Measurements from ENCODE around the gene GFER.
"Not testable (repeated sequence)": the region's sequence is repeated elsewhere in the genome, so short reads cannot be mapped to it uniquely, and the experiment has no call there.

The GFER gene

DNA sequence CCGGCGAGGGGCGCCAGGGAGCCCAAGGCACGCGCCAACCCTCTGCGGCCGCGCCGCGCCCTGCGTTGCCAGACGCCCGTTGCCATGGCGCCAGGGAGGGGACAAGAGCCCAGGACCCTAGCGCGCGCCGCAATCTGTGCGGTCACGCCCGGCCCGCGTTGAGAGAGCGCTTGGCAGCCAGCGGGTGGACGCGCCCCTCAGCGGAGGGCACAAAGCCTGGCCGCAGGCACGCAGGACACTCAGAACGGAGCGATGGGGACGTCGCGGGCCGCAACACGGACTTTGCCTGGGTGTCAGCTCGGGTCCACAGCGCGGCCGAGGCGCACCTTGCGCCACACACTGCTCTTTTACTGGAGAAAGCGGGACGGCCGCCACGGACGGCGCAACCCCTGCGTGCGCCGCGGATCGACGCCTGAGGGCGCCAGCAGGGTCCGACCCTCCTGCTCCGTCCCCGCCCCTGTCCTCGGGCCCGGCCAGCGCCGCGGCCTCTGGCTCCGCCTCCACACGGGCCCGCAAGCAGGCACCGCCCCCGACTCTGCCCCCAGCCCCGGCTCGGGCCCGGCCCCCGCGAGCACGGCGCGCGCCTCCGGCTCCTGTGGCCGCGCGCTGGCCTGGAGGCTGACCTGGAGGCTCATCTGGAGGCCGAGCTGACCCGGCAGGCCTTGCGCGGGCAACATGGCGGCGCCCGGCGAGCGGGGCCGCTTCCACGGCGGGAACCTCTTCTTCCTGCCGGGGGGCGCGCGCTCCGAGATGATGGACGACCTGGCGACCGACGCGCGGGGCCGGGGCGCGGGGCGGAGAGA is at the start of gene GFER:
Gene GFER (plus strand): TSS at position 650 of the 803 bp plus-strand sequence. CDS start 26 bp downstream, at position 676.
- peak; percentile 93 to 95 for DNase-seq
- peak; percentile 72 for TF ChIP-seq POLR2A (IDR thresholded peaks at IDR 0.05; ENCODE audit: low read length)
- no peak for TF ChIP-seq GATA1 (IDR thresholded peaks at IDR 0.05; ENCODE audit: low read depth, low read length)

DNA sequence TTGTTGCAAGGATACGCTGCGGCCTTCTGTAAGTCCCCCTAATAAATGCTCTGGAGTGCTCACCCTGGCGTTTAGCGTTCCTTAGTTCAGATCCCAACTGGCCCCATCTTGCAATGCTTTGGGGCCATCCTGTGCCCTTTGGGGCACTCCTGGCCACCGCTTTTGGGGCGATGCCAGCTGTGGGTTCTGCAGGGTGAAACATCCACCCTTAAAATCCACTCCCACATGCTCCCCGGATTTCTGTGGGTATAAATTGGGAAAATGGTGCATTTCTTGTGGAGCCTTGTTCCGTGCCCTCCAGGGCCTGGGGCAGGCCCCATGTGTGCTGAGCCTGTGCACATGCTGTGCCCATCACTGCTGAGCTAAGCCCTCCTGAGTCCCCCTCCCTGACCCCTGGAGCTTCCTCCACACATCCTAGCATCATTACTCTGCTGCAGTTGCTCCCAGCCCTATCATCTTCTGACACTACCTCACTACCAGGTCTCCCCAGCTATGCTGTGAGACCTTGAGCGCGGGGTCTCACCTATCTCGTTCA is 47.0 kb upstream of the GFER start:
- TF ChIP-seq POLR2A (IDR thresholded peaks at IDR 0.05; ENCODE audit: low read length) (no peak), GATA1 (IDR thresholded peaks at IDR 0.05; ENCODE audit: low read depth, low read length) (no peak)
- no peak for DNase-seq

DNA sequence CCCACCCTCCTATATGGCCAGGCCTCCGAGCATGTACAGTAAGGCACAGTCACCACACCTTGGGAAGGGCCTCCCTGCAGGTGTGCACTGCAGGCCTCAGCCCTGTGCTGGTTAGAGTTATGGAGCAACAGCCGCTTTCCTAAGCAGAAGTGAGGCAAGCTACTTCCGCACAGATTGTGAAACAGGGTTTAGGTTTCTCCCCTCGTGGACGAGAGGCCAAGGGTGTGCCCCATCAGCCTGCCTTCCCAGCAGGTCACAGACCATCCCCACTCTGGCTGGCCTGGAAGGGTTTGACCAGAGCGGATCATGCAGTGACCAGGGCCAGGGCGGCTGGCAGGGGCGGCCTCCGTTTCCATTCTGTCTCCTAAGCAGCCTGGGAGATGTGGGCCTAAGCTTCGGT is 45.7 kb upstream of the GFER start:
- TF ChIP-seq POLR2A (IDR thresholded peaks at IDR 0.05; ENCODE audit: low read length) (no peak), GATA1 (IDR thresholded peaks at IDR 0.05; ENCODE audit: low read depth, low read length) (no peak)
- DNase-seq, result no peak

DNA sequence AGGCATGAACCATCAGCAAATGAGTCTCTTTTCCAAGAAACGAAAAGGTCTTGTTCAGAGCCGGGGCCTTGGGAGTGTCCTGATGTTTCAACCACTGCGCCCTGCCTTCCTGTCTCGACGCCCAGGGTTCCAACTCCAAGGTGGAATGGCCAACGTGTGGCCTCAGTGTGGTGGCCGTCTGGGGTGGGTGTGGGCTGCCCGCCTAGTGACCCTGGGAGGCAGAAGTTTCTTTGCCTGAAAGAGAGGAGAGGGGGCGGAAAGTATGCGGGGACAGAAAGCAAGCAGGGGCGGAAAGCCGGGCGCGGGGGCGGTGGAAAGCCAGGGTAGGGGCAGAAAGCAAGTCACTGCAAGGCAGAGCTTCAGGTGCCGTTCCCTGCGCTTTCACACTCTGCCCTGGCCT is 45.1 kb upstream of the GFER start:
- DNase-seq, result no peak
- no peak for TF ChIP-seq GATA1 (IDR thresholded peaks at IDR 0.05; ENCODE audit: low read depth, low read length)
- no peak for TF ChIP-seq POLR2A (IDR thresholded peaks at IDR 0.05; ENCODE audit: low read length)

DNA sequence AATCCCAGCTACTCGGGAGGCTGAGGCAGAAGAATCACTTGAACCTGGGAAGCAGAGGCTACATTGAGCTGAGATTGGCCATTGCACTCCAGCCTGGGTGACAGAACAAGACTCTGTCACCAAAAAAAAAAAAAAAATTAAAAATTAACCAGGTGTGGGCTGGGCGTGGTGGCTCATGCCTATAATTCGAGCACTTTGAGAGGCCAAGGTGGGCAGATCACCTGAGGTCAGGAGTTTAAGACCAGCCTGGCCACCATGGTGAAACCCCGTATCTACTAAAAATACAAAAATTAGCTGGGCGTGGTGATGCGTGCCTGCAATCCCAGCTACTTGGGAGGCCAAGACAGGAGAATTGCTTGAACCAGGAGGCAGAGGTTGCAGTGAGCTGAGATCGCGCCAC is 44.2 kb upstream of the GFER start:
- DNase-seq, result not testable (repeated sequence)

DNA sequence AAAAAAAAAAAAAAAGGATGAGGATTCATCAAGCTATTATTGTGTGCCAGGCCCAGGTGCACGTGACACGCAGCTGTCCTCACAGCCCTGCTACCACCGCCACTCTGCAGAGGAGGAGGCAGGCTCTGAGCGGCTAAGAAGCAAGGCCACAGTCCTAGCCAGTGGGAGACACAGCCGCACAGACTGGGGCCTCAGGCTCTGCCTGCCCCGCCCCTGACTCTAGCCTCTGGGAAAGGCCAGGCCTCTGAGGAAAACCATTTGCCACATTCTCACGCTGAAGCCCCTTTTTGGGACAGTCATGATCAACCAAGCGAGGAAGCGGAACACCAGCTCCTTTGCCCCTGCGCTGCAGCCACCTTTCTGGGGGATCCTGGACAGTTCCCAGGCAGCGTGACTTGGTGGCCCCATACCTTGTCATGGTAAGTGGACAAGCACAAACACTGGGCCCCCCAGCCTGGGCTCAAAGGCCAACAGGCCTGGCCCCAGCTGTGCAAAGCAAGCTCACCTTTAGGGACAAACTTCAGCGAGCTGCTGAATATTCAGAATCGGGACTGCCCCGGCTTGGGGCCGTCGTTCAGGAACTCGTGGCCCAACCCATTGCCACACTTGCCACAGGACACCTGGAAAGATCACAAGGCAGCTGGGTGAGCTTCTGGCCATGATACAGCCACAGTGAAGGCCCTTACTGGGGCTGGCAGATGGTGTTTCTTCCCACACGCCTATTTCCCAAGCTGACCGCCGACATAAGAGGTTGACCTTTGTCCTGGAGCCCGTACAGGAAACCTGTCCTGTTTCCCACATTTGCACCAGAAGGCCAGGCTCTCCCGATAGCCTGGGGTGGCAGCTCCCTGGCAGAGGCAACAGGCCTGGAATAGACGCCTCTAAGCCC is 43.5 kb upstream of the GFER start:
- no peak for DNase-seq

DNA sequence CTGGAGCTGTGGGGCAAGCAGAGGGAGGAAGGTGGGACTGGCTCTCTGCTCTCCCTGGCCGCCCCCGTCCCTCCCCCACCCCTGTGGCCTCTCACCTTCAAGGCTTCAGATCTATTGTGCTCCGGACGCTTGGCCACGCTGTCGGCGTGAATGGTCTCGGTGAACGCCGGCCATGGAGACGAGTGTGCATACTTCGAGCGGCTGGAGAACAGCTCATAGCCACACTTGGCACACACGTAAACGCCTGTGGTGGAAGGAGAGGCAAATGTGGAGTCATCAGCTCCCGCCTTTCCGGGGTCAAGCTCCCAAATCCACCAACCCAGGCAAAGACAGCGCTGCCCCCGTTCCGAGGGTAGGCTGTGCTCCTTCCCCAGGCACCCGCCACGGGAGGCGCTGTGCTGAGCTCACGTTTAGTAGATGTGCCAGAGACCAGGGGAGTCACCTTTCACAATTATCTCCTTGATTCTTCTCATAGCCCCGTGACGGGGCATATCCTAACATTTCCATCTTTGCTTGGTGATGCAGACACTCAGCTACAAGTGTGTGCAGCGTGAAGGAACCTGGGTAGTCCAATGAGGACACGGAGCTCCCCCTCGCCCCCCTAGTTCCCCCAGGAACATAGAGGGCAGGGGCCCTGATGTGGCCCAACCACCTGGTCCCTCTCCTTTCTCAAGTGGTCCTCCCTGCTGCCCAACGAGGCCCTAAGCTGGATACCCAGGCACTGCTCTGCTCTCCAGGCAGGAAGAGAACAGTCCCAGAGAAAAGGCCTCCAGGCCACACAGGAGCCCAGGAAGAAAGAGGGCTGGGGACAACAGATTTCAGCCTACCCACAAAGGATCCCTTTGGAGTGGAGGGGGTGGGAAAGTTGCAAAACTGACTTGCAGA is 42.6 kb upstream of the GFER start:
- no peak for DNase-seq
- TF ChIP-seq GATA1 (IDR thresholded peaks at IDR 0.05; ENCODE audit: low read depth, low read length), result no peak
- TF ChIP-seq POLR2A (IDR thresholded peaks at IDR 0.05; ENCODE audit: low read length), result no peak

More for the DNA sequence above, 43.5 kb upstream of the GFER start:
- no peak for TF ChIP-seq GATA1 (IDR thresholded peaks at IDR 0.05; ENCODE audit: low read depth, low read length)
- TF ChIP-seq POLR2A (IDR thresholded peaks at IDR 0.05; ENCODE audit: low read length), result no peak

DNA sequence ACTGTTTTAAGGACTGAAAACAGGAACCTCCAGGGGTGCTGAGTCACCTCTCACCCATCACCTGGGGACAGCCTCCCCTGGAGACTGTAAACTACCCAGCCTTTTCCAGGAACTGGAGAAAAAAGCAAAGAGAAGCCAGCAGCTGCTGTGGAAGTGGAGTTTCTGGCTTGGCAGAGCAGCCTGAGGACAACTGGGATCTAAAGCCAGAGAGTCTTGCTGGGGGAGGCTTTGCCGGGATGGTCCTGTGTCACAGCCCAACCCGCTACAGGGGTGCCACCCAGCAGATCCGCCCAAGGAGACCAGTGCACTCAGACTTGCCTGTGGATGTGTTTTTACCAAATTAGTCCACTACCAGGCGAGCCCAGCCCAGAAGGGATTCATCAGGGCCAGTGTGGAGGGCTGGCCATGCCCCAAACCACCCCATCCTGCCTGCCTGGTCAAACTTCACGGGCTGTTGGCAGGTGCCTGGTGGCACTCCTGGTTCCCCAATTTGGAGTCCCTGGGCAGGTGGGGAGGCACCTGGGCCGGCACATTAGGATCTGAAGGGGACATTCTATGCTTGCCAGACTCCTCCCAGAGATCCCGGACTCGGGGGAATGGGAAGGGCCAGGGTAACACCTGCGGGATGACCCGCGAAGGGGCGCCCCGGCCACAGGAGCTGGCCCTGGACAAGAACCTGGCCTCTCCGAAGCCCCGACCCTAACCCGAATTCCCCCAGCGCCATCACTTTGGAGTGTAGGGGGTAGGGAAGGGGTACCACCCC is 41.8 kb upstream of the GFER start:
- DNase-seq, result no peak
- no peak for TF ChIP-seq GATA1 (IDR thresholded peaks at IDR 0.05; ENCODE audit: low read depth, low read length)
- no peak for TF ChIP-seq POLR2A (IDR thresholded peaks at IDR 0.05; ENCODE audit: low read length)

DNA sequence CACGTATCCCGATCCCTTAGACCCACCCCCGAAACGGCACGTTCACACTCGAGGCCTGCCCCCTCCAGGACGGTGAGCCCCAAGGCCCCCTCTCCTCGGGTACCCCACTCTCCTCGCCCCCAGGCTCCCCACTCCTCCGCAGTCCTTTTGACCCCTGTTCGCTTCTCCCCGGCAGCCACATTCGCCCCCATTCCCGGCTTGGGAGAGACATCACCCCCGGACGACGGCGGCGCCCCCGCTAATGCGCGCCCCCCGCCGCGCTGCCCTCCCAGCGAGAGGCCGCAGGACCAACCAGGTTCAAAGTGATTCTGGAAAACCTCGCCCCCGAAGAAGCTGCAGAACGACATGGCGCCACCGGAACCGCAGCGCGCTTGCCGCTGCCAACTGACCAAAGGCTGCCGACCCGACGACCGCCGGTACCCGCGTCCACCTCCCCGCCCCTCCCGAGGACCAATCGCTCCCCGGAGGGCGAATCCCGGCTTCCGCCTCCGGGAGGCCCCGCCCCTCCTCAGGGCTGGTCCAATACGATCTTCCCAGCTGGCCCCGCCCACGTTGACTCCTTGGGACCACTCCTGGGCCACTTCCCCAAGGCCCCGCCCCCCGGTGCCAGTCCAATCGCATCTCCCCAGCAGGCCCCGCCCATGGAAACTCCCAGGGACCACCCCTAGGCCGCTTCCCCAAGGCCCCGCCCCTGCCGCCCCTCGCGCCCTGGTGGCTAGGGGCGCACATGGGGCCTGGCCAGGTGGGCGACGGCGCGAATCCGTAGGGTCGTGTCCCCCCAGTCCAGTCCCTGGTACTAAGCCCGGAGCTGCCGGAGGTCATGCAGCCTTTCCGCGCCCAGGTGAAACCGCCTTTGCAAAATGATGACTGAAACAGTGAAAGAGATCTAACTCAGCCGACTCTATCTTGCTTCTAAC is 40.9 kb upstream of the GFER start, which contains the start of gene MSRB1:
Gene MSRB1 (minus strand): TSS at position 390 of the 917 bp plus-strand sequence. CDS start 43 bp downstream, at position 347.
- peak; percentile 95 for DNase-seq
- no peak for TF ChIP-seq GATA1 (IDR thresholded peaks at IDR 0.05; ENCODE audit: low read depth, low read length)
- TF ChIP-seq POLR2A (IDR thresholded peaks at IDR 0.05; ENCODE audit: low read length), result peak; percentile 64

DNA sequence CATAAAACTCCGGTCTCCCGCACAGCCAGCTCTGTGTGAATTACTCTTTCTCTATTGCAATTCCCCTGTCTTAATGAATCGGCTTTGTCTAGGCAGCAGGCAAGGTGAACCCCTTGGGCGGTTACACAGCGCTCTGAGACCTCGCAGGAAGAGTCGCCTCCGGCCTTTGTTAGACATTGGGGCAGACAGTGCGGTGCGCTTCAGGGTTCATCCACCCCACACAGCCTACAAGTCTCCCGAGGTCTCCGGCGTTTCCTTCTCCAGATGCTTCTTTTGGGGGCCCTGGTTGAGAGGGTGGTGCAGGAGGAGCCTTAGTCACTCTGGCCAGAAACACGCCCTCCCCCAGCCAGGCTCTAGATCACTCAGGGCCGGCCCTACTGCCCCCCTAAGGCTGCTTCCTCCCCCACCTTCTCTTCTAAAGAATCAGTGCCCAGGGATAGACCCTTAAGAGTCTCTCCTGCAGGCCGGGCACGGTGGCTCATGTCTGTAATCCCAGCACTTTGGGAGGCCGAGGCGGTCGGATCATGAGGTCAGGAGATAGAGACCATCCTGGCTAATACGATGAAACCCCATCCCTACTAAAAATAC is 39.3 kb upstream of the GFER start:
- TF ChIP-seq GATA1 (IDR thresholded peaks at IDR 0.05; ENCODE audit: low read depth, low read length) (no peak), POLR2A (IDR thresholded peaks at IDR 0.05; ENCODE audit: low read length) (no peak)
- DNase-seq, result no peak
